ENCODE measurements around the gene EGFL7. TPM values are rescaled to one million over a fixed set of nuclear protein-coding genes. Genes with fewer than 3 reads are reported as not detected.
A peak's percentile ranks its signal among the peaks of the same experiment; 100 is the strongest.

EGFL7 gene
- total RNA-seq, 3 donors from 2014 or later (not counting 1 experiment from before 2014, with no cell fraction given), result 0.28 to 0.47 (median 0.29) TPM

DNA sequence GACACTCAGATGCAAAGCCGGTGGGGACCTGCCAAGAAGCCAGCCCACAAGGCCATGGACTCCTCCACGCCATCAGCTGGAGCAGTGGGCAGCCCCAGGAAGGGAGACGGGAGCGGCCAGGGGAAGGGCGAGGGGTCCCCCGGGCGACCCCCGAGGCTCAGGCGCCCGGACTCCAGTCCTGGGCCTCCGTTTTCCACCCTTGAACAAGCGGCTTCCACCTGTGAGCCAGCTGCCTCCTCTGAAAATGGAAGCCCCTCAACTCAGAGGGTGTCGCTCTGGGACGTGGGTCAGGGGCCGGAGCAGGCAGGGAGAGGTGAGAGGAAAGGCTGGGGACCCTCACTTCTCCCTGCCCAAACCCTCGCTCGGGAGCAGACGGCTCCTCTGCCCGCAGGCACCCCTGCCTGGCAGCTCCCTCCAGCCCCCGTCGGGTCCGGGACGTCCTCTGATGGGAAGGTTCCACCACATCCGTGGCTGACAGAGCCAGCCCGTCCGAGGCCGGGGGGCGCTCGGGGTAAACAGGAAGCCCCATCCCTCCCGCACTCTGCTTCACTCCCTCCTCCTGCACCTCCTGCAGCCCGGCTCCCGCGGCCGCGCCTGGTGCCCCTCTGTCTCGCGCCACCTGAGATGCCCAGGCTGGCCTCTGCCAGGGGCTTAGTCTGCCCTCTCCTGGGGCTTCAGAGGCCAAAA lies 3.7 kb upstream of the EGFL7 start:
- Histone ChIP-seq H3K4me1 (ENCODE audit: control insufficient read depth, insufficient read depth, low read length) (peaks cover 34% of the 10 kb centered on the region), H3K27me3 (ENCODE audit: control insufficient read depth, insufficient read depth, low read length) (peaks cover 60% of the 10 kb centered on the region), H3K36me3 (ENCODE audit: control insufficient read depth, insufficient read depth, low read length) (no peaks in the 10 kb centered on the region), H3K4me3 (ENCODE audit: low read length) (no peak overlapping the region), H3K9me3 (ENCODE audit: control insufficient read depth, insufficient read depth, low read length) (no peaks in the 10 kb centered on the region), H3K27ac (ENCODE audit: low read length) (no peak overlapping the region)
- WGBS (ENCODE audit: insufficient coverage), result 3% methylated on average over 37 of the region's 37 CpGs
- DNase-seq (no peak), ATAC-seq (peak in 1 of 3 donors; percentile 45)
- Mint-ChIP-seq H3K27ac (no peak overlapping the region), H3K27me3 (ENCODE audit: low read depth in 2 of 2) (peaks cover 21 to 31% of the 10 kb centered on the region in 2 donors), H3K9me3 (no peaks in the 10 kb centered on the region), H3K36me3 (no peaks in the 10 kb centered on the region), H3K4me1 (peaks cover 5% of the 10 kb centered on the region in 2 donors), H3K4me3 (no peak overlapping the region)
- intact Hi-C loops (cut with micrococcal nuclease), result no loop called here
- TF ChIP-seq CTCF (IDR thresholded peaks at IDR 0.05), result no peak

DNA sequence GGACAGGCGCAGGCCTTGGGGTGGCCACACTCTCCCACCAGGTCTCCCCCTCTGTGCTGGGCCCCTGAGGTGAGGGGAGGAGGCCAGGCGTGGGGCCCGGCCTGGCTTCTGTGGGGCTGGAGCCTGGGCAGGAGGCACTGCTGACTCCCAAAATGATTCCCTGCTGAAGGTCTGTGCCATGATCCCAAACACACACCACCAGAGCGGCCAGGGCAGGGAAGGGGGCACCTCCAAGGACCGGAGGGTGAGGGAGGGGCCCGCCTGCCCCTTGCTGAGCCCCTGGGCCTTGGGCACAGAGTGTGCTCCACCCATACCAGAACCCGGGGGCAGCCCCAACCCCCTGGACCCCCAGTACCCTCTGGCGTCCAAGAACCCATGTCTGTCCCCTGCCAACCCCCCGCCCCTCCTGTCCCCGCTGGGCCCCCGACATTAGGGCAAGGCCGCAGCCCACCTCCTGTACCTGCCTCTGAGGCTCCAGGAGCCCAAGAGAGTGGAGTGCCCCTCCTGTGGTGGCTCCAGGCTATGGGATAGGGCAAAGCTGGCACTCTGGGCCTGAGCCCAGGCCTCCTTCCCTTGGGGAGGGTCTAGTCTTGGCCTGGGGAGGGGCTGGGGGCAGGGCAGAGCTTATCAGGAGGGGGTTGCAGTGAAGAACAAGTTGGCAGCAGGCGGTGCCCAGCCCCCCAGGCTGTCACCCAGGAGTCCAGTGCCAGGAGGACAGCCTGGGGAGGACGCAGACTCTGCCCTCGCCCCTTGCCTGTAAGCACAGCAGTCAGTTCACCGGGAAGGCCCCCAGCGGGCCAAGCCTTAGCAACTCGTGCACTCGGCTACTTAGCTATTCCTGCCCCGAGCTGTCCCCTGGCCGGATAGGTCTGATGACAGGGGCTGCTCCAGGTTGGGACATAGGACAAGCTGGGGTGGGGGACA lies 2.6 kb upstream of the EGFL7 start:
- no peak for TF ChIP-seq CTCF (IDR thresholded peaks at IDR 0.05)
- DNase-seq (no peak), ATAC-seq (no peak)
- Mint-ChIP-seq H3K4me3 (no peak overlapping the region), H3K9me3 (no peaks in the 10 kb centered on the region), H3K27ac (no peak overlapping the region), H3K27me3 (ENCODE audit: low read depth in 2 of 2) (peaks cover 21 to 29% of the 10 kb centered on the region in 2 donors), H3K36me3 (no peaks in the 10 kb centered on the region), H3K4me1 (peaks cover 5 to 11% of the 10 kb centered on the region in 2 donors)
- H3K27me3 ChIP-seq (ENCODE audit: control insufficient read depth, insufficient read depth, low read length), result peaks cover 71% of the 10 kb centered on the region
- WGBS (ENCODE audit: insufficient coverage), result 59% methylated on average over 21 of the region's 21 CpGs
- no peaks in the 10 kb centered on the region for H3K36me3 ChIP-seq (ENCODE audit: control insufficient read depth, insufficient read depth, low read length)
- no peaks in the 10 kb centered on the region for H3K9me3 ChIP-seq (ENCODE audit: control insufficient read depth, insufficient read depth, low read length)
- intact Hi-C loops (cut with micrococcal nuclease), result no loop called here
- H3K4me1 ChIP-seq (ENCODE audit: control insufficient read depth, insufficient read depth, low read length), result peaks cover 39% of the 10 kb centered on the region
- H3K27ac ChIP-seq (ENCODE audit: low read length), result no peak overlapping the region
- H3K4me3 ChIP-seq (ENCODE audit: low read length), result no peak overlapping the region

DNA sequence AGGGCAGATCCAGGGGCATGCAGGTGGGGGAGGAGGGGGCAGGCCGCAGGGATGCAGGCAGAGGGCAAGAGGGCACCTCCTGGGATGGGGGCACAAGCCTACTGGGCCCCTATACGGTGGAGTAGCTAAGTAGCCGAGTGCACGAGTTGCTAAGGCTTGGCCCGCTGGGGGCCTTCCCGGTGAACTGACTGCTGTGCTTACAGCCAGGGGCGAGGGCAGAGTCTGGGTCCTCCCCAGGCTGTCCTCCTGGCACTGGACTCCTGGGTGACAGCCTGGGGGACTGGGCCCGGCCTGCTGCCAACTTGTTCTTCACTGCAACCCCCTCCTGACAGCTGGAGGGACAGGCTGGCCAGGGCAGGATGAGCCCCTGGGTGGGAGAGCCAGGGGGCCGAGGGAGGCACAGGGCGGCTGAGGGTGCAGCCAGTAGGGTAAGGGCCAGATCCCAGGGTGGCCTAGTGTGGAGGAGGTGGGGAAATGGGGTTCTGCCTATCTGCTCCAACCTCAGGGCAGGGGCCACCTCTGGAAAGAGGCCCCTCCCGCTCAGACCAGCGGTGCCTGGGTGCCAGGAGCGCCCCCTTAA lies 1.7 kb upstream of the EGFL7 start:
- TF ChIP-seq CTCF (IDR thresholded peaks at IDR 0.05), result no peak
- H3K27ac Mint-ChIP-seq, result no peak overlapping the region
- WGBS (ENCODE audit: insufficient coverage), result 50% methylated on average over 13 of the region's 13 CpGs
- no peaks in the 10 kb centered on the region for H3K36me3 ChIP-seq (ENCODE audit: control insufficient read depth, insufficient read depth, low read length)
- DNase-seq, result no peak
- H3K27ac ChIP-seq (ENCODE audit: low read length), result no peak overlapping the region
- H3K9me3 ChIP-seq (ENCODE audit: control insufficient read depth, insufficient read depth, low read length), result no peaks in the 10 kb centered on the region
- no peaks in the 10 kb centered on the region for H3K9me3 Mint-ChIP-seq
- H3K27me3 ChIP-seq (ENCODE audit: control insufficient read depth, insufficient read depth, low read length), result peaks cover 64% of the 10 kb centered on the region
- H3K4me3 ChIP-seq (ENCODE audit: low read length), result no peak overlapping the region
- peaks cover 19 to 28% of the 10 kb centered on the region in 2 donors for H3K27me3 Mint-ChIP-seq (ENCODE audit: low read depth in 2 of 2)
- no peak overlapping the region for H3K4me3 Mint-ChIP-seq
- intact Hi-C loops (cut with micrococcal nuclease), result no loop called here
- peaks cover 5 to 13% of the 10 kb centered on the region in 2 donors for H3K4me1 Mint-ChIP-seq
- peaks cover 33% of the 10 kb centered on the region for H3K4me1 ChIP-seq (ENCODE audit: control insufficient read depth, insufficient read depth, low read length)
- ATAC-seq, result no peak
- no peaks in the 10 kb centered on the region for H3K36me3 Mint-ChIP-seq
